GM18951 (cell line): Measurements from ENCODE around the gene ZSWIM1.
A peak's percentile ranks its signal among the peaks of the same experiment; 100 is the strongest.

Source experiments
- POLR2A ChIP-seq: IDR thresholded peaks from 4 replicates; pipeline ENCODE4 v1.6.1; 2011; ENCODE audit warnings: mild to moderate bottlenecking; ENCODE audit not compliant: insufficient read length, insufficient read depth; ENCODE audit errors: extremely low read depth
- in situ Hi-C: fragments of 300-500 bp; cut with MboI; formaldehyde crosslinking; loops from one replicate; pipeline ENCODE4 v1.12.0; 2022; ENCODE audit warnings: low sequenced_read_pairs, mixed read lengths, inconsistent platforms; ENCODE audit not compliant: unreplicated experiment

The ZSWIM1 gene

GRCh38 chr20:45843506-45843905 lies 37.5 kb upstream of the ZSWIM1 start:
- no peak for TF ChIP-seq POLR2A
- in situ Hi-C loops = no loop called here

- in situ Hi-C loops = no loop called here
- TF ChIP-seq POLR2A = no peak
These were observed 35.6 kb upstream of the ZSWIM1 start for GRCh38 chr20:45845452-45845851.

DNA sequence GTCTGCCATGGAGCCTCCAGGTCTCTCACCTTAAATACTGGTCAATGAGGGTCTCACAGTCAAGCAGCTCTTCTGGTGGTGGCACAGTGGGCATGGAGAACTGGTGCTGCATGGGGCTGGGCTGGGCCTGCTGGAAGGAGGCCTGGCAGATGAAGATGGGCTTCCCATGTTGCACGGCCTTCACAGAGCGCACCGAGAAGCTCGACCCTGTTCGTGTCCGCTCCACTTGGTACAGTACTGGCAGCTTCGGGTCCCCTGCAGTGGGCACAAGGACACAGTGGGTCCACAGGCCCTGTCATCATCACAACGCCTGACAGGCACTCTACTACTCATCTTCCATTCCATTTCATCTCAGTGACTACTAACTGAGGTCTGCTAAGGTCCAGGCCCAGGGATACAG lies 32.6 kb upstream of the ZSWIM1 start:
- in situ Hi-C loops = no loop called here
- TF ChIP-seq POLR2A = no peak

DNA sequence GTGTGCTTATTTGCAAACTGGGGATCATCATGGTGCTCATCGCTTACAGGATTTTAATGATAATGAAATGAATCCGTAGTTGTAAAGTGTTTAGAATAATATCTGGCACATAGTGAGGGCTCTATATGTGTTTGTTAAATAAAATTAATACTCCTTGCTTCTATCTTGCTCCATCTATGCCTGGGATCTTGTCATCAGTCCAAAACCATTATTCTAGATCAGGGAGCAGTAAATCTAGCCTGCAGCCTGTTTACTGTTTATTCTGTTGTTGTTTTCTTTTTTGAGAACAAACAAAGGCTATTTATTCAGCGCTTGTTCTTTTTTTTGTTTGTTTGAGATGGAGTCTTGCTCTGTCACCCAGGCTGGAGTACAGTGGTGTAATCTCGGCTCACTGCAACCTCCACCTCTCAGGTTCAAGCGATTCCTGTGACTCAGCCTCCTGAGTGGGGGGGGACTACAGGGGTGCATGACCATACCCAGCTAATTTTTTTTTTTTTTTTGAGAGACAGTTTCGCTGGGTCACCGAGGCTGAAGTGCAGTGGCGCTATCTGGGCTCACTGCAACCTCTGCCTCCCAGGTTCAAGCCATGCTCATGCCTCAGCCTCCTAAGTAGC lies 32.0 kb upstream of the ZSWIM1 start:
- in situ Hi-C loops = no loop called here
- TF ChIP-seq POLR2A = no peak

- in situ Hi-C loops = no loop called here
- TF ChIP-seq POLR2A = no peak
These were observed 30.8 kb upstream of the ZSWIM1 start for GRCh38 chr20:45850238-45850637.

DNA sequence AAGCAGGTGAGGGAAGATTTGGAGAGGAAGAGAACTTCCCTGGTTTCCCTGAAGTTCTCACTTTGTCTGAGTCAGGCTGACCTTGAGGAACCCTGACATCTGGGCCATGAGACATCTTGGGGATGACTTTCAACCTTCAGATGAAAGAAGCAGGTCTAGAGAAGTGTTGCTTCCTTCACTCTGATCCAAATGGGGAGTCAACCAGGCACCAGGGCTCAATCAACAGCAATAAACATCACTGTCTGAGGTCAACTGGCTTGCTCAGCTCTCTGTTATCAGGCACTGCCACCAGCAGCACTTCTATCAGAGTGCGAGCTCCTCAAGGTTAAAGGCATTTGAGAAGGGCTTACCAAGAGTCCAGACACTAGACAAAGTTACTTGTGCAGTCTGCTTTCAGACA lies 30.1 kb upstream of the ZSWIM1 start:
- in situ Hi-C loops = no loop called here
- TF ChIP-seq POLR2A = no peak

DNA sequence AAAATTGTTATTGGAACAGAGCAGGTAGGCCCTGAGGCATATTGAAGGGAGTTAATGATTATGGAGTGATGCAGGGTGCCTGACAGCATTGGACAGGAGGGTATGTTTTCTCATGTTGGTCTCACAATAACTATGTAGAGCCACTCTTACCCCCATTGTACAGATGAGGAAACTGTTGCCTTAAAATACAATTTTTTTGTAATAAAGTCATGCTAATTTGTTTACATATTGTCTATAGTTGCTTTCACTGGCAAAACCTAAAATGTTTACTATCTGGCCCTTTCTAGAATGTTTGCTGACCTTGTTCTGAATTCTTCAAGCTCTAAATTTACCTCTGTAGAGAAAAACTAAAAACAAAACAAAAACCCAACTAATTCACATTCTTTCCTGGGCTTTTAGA lies 29.5 kb upstream of the ZSWIM1 start:
- in situ Hi-C loops = no loop called here
- TF ChIP-seq POLR2A = no peak

DNA sequence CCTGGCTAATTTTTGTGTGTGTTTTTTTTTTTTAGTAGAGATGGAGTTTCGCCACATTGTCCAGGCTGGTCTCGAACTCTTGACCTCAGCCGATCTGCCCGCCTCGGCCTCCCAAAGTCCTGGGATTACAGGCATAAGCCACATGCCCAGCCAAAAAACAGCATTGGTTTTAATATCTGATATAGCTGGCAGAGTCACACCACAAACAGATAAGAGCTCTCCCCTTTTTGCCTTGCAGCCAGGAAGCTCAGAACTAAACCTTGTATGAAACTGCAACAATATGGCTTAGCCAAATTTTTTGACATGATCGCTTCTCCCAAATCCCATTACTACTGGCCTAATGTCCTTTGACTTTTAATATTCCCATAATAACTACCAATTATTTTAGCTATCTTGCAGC lies 28.7 kb upstream of the ZSWIM1 start:
- no peak for TF ChIP-seq POLR2A
- in situ Hi-C loops = no loop called here

GRCh38 chr20:45853484-45853883 lies 27.5 kb upstream of the ZSWIM1 start:
- in situ Hi-C loops = no loop called here
- TF ChIP-seq POLR2A = no peak

DNA sequence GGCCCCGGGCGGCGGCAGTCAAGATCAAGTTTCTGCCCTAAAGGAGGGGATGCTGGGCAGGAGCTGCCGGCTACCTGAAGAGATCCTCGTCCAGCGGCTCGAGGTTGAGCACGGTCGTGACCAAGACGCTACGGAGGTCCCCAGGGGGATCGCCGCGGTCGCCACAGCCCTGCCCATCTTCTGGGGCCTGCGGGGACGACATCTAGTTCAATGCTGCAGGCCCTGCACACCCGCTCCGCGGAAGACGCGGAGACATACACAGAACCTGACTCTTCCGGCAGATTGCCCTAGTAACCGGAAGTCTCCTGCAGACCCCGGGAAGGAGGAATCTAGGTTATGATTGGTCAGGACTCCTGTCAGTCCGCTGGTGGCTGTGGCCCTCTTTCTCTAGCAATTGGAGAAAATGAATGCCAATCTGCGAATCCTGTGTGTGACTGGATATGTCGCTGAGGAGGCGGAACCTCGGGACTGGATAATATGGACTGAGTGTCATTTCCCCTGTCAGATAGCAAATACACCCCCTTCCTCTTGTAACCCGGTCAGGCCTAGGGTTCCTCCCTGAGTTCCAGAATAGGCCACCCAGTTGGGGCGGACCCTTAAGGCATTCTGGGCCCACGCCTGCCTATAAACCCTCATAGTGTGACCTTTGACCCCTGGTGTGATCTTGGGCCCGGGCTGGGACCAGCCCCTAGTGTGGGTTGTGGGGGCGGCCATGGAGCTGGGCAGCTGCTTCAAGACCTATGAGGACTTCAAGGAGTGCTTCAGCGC lies 23.7 kb upstream of the ZSWIM1 start, which contains the start of the genes ACOT8 and ZSWIM3:
Gene ACOT8 (minus strand): TSS at position 279 of the 768 bp plus-strand sequence. CDS start 77 bp downstream, at position 202.
Gene ZSWIM3 (plus strand): TSS at position 501 of the 768 bp plus-strand sequence. CDS start 212 bp downstream, at position 713.
- TF ChIP-seq POLR2A = peak; percentile 92
- in situ Hi-C loops = no loop called here

DNA sequence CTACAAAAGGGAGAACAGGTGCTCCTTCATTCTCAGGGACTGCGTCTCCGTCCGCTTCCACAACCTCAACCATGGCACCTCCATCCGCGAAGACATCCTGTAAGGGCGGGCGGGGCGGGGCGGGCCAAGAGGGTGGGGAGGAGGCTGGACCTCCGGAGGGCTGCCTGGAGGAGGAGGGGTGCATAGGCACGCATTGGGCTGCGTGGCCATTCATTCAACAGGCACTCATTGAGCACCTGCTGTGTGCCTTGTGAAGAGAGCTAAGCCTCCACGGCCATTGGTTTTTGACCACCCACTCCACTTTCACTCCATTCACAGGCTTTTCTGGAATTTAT lies 23.2 kb upstream of the ZSWIM1 start:
- no peak for TF ChIP-seq POLR2A
- in situ Hi-C loops = no loop called here

DNA sequence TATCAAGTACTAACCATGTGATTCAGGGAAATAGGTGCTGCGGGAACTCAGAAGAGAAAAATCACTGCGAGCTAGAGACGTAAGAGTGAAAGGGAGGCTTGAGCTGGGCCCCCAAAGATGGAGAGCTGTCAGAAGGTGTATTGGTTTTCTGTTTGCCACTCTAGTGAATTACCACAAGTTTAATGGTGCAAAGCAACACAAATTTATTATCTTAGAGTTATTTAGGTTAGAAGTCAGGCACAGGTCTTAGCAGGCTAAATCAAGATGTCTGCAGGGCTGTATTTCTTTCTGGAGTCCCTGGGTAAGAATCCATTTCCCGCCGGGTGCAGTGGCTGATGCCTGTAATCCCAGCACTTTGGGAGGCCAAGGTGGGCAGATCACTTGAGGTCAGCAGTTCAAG lies 21.1 kb upstream of the ZSWIM1 start:
- TF ChIP-seq POLR2A = no peak
- in situ Hi-C loops = no loop called here

DNA sequence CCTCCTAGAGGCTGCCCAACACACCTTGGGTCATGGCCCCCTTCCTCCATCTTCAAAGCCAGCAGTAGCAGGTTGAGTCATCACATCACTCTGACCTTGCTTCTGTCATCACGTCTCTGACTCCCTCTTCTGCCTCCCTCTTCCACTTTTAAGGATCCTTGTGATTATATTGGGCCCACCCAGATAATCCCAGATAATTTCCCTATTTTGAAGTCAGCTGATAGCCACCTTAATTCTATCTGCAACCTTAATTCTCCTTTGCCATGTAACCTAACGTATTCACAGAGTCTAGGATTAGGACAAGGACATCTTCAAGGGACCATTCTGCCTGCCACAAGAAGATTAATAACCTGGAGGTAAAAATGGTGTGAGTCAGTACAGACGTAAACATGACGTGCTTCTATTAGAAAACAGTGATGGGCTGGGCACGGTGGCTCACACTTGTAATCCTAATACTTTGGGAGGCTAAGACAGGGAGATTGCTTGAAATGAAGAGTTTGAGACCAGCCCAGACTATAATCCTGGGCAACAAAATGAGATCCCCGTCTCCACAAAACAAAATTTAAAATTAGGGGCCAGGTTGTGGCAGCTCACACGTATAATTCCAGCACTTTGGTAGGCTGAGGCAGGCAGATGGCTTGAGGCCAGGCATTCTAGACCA lies 20.3 kb upstream of the ZSWIM1 start:
- TF ChIP-seq POLR2A = no peak
- in situ Hi-C loops = no loop called here

GRCh38 chr20:45861221-45862075 lies 19.6 kb upstream of the ZSWIM1 start:
- no peak for TF ChIP-seq POLR2A

More at GRCh38 chr20:45861221-45862075, 19.6 kb upstream of the ZSWIM1 start:
- in situ Hi-C loops = no loop called here
